HG03060 (cell line): ENCODE measurements around the gene SMOC2.

Experiments
- ATAC-seq: cut with Tn5 transposase; IDR thresholded peaks from one replicate; pipeline ENCODE4 v1.9.1; 2021; ENCODE audit warnings: low read depth, moderate number of reproducible peaks; ENCODE audit not compliant: unreplicated experiment

SMOC2 gene

DNA sequence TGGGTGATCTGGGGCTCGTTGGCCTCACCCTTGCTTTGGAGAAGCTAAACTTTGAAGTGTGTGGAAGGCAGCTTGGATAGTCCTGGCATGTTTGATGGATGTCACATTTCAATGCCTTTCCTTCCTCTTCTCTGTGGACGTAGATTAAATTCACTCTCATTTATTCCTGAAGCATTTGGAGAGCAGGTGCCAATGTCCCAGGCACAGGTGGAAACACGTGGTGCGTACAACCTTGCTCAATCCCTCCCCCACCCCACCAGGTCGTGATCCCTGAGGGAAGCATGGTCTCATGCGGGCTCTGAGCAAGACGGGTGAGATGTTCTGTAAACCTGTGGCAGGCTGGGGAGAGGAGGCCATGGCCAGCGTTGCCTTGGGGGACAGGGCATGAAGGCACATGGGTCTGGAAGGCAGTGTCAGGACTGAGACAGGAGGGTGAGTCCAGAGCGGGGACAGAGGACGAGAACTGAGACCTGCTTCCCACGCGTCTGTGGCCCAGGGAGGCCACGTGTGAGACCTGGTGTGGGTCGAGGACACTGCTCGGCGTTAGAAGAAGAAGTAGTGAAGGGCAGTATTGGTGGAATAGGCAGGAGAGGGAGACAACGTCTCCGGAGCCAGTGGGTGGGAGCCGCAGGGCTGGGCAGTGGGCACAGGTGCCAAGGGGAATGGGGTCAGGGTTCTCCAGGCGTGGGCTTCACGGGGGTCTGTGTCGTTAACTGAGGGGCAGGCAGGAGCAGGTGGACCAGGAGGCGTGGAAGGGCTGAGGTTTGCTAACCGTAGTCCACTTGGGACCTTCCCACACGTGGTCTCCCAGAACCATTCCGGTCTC, 34.4 kb downstream of the SMOC2 start:
- no peak for ATAC-seq

DNA sequence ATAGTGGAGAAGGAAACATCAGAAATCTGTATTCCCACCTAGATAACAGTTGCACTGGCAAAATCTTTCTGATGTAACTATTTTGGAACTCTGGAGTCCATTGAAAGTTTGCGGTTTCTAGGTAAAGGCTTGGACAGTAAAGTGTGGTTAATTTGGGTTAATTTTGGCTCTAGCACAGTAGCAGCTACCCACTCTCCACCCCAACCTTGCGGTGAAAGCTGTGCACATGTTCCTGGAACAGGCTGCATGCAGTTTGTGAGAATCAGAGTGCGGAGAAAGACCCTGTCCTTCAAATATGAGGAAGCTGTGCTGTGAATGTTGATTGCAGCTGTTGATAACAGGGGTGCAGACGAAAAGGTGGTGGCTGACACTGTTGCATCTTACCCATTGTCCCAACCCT, 38.4 kb downstream of the SMOC2 start:
- no peak for ATAC-seq

DNA sequence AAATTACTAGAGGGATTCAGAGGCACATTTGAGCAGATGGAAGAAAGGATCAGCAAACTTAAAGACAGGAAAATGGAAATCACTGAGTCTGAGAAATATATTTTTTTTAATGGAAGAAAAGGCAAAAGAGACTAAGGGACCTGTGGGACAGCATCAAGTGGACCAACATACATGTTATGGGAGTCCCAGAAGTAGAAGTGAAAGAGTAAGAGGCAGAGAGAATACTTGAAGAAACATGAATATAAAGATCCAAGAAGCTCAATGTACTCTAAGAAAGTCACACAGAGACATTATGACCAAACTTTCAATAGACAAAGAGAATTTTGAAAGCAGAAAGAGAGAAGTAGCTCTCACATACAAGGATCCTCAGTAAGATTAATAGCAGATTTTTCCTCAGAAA, 39.5 kb downstream of the SMOC2 start:
- no peak for ATAC-seq

DNA sequence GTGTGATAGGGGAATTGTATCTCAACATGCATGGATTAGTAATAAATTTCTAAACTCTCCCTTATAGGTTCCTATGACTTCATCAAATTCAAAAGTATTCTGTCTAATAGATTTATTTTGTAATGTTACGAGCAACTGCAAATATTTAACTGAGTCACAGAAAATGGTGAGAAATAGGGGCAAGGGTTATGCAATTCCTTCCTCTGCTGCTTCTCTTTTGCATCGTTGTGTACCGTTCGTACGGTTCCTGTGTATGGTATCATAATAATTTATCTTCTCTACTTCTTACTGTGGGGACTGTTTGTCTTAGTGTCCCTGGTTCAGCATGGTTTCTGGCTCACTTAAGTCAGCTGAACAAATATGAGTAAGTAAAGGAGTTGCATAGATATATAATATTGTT, 44.8 kb downstream of the SMOC2 start:
- ATAC-seq, result no peak

DNA sequence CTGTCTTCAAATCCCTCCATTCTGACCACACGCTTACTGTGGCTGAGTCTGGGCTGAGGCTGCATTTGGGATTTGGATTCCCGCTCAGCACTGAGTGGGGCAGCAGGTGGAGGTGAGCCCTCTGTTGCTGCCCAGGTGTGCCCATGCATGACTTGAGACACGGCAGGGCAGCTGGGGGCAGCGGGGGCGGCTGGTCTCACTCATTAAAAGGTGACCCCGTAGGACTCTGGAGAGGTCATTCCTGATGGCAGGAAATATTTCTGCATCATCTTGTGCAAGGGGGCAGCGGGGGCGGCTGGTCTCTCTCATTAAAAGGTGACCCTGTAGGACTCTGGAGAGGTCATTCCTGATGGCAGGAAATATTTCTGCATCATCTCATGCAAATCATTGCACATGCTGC, 49.8 kb downstream of the SMOC2 start:
- no peak for ATAC-seq

DNA sequence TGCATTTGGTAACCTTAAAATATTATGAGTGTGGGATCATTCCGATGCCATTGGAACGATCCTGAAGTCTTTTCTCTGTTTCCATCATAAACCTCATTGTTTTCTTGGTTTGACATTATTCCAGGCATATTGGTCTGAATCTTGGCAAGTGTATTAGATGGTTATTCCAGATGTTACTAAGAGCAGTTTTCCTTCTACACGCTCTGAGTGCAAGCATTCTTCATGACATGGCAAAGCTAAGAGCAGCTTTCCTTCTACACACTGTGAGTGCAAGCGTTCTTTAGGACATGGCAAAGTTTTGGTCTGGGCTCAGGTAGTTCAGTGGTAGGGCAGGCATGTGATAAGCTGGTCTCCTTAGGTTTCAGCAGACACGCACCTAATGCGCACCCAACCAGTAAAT, 53.0 kb downstream of the SMOC2 start:
- ATAC-seq, result no peak

DNA sequence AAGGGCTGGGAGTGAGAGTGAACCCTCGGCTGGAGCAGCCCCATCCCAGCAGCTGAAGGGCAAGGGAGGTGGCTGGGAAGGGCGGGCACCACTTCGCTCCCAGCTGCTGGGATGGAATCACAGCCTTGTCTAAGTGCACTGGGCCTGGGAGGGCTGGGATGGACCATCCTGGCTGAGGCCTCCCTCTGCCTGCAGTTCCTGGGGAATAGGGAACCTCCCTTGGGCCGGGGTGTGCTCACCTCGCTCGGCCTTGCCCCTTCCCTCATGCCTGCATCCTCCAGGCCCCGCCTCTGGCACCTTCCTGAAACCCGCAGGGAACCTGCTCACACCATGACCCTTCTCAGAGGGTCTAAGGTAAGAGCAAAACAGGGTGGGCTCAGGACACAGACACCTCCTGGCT, 53.7 kb downstream of the SMOC2 start:
- ATAC-seq, result no peak

DNA sequence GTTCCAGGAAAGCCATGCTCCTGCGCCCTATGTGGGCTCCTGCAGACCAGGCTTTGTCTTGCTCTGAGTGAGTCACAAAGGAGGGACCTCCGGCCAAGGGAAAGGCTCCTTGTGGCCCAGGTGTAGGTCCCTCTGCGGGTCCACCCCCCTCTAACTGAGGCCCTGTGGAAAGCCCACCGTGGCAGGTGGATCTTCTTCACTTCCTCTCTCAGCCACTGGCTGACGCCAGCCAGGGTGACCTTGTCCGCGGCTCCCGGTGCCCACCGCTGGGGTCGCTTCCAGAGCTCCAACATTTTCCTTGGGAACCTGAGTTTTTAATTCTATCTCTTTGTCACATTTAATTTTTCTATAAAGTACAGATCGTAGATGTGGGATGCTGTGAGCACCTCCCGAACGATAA, 54.1 kb downstream of the SMOC2 start:
- ATAC-seq, result no peak

DNA sequence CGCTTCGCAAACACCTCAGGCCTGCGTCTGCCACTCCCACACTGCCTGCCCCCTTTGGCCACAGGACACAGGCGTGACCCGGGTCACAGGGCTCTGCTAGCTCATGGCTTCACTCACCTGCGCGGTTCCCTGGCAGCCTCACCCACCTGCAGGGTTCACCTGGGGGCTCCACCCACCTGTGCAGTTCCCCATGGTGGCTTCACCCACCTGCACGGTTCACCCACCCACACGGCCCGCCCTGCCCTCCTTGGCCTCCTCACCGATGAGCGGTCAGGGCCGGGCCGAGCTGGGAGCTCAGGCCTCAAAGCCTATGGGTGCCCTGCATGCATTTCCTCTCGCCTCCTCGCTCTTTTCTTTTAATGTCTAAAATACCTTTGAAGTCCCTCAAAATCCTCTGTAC, 54.7 kb downstream of the SMOC2 start:
- ATAC-seq, result no peak

DNA sequence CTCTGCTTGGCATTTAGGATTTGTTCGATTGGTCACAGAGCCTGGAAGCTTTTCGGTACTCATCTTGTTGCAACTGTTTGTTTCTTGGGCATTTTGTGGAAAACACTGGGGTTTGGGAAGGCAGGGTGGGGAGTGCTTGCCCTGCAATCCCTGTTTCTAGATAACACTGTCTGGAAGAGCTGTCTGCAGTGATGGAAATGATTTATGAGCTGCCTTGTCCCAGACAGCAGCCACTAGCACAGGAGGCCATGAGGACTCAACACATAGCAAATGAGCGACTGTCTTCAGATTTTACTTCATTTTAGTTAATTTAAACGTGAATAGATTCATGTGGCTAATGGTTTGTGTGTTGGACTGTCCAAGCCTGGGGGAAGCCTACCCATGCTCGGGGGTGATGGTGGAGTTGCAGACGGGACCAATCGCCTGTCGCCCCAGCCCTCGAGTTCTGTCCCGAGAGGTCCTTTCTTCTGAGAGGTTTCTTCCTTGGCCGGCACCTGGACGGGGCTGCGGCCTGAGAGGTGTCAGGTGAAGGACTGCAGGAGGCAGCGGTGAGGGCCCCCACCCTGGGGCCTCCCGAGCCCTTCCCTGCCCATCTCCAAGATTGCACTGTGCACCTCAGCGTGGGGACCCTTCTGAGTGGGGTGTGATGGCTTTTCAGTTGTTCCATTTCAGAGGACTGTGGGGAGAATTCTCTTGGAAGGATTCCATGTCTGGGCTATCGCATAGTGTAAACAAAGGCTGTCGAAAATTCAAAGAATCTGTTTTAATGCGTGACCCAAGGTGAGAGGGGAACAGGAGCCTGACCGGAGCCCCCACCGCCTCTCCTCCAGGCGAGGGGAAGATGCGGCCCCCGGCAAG, 55.4 kb downstream of the SMOC2 start:
- ATAC-seq, result no peak

DNA sequence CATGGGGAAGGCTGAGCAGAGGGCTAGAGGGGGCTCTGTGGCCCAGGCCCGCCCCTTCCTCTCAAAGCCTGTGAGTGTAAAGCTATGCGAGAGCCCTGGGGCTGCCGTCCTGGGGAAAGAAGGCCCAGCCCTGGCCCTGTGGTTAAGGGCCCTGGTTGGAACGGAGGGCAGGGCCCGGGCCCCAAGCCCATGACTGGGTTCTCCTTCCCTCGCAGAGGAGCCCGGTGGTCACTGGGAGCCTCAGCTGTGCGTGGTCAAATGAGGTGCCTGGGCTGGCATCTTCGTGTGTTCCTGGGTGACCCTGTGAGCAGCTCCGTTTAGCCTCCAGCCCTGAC, 56.0 kb downstream of the SMOC2 start:
- no peak for ATAC-seq

DNA sequence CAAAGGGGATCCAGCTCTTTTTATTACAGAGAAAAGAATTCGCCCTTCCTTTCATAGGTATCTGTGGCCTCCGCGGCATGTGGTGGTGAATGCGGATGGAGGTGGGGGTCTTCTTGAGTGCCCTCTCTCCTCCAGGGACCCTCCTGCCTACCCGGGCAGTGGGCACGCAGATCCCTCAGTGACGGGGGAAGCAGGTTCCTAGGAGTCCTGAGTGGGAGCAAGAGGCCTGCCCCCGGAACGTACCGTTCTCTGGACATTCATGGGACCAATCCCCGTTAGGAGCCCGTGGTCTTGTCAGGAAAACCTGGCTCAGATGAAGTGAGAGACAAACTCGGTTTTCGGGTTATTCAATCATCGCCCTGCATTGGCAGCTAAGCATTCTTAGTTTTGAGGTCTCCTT, 56.4 kb downstream of the SMOC2 start:
- no peak for ATAC-seq

DNA sequence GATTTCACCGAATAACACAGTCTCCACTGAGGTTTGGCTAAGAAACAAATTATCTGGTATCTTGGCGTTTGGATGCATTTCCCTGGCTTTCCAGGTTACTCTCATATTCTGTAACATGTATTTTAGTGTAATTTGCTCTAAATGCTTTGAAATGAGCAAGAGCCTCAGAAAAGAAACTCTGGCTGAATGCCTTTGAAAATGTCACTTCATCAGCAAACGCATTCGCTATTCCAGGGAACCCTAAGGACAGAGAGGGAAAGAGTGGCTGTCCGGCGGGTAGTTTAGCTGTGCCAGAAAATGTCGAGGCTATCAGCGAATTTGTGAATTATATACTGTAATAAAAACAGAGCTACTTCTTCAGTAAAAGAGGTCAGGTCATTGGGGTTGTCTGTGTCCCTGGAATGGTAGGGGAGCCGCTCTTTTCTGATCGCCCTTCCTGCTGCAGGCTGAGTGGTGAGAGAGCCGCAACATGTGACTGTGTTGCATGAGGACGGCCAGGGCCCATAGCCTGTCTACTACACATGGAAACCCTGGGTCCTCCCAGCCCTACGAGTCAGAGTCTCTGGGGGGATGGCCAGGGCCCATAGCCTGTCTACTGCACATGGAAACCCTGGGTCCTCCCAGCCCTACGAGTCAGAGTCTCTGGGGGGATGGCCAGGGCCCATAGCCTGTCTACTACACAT, 57.3 kb downstream of the SMOC2 start:
- ATAC-seq, result no peak

DNA sequence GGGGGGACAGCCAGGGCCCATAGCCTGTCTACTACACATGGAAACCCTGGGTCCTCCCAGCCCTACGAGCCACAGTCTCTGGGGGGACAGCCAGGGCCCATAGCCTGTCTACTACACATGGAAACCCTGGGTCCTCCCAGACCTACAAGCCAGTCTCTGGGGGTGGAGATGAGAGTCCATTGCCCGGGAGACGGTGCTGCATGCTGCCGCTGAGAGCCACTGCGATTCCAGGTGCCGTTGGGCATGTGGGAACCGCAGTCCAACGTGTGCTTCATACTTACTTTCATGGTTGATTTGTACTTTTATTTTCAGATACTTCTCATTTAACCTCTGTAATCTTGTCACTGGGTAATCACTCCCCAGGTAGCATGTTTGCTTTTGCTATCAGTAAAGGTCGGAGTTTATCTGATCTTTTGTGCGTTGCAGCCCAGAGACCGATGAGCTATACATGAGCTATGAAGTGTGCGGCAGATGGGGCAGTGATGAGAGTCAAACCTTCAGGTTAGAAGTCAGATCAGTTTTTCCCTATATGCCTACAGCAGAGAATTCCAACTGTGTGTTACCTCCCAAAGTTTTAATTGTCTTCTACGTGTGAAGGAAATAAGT, 58.2 kb downstream of the SMOC2 start:
- ATAC-seq, result no peak

DNA sequence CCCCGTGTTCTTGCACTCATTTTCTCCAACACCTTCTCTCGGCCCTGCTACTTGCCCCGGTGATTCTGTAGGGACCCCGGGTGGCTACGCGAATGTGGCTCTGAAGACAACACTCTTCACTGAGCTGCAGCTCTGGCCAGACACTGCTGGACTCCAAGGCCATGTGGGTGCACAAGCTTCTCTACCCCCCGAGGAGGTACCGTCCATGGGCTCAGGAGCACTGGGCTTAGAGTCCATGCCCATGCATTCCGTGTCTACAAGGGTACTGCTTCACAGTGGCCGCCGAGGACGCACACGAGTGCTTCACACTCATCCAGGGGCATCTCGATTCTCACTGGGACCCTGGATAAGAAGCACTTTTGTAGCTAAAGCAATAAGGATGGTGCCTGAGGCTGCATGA, 59.5 kb downstream of the SMOC2 start:
- no peak for ATAC-seq

DNA sequence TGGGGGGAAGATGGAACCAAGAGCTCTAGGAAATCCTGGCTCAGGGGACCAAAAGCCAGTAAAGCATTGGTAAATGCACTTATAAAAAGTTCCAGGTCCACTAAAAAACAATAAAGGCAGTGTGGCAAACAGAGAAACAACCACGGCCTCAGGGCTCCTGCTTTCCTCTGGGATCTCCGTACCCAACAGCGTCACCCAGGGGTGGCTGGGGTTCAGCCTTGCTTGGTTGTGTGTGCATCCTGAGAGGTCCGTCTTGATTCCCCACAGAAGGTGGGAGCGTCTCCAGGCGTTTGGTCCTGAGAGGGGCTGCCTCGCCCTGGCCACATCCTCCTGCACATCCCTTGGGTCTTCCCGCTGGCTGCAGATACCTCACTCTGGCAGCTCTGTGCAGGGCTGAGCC, 60.6 kb downstream of the SMOC2 start:
- no peak for ATAC-seq

DNA sequence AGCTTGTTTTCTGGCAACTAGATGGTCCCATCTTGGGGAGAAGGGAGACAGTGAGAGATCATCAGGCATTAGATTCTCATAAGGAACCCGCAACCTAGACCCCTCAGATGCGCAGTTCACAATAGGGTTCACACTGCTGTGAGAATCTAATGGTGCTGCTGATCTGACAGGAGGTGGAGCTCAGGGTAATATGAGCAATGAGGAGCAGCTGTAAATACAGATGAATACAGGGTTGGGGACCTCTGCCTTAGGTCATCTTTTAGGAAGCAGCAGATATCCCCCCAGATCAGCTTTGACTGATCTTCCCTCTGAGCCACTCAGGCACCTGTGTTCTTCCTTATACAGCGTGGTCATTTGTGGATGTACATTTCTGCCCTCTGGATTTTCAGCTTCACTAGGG, 63.4 kb downstream of the SMOC2 start:
- no peak for ATAC-seq

DNA sequence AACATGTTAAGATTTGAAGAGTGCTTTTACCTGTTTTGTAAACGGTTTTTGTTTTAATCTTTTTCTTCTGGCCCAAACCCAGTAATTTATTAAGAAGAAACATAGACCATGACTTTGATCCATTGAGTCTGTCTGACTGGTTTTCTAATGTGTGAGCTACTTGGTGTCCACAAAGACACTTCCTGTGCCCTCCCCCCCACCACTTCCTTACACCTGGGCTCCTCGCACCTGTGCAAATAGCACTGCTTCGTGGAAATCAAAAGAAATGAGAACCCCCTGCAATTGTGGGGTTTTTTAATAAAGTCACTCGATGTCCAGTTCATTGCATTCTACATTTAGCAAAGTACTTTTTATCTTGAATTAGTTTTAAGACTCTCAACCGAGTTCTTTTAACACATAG, 65.5 kb downstream of the SMOC2 start:
- ATAC-seq, result no peak

DNA sequence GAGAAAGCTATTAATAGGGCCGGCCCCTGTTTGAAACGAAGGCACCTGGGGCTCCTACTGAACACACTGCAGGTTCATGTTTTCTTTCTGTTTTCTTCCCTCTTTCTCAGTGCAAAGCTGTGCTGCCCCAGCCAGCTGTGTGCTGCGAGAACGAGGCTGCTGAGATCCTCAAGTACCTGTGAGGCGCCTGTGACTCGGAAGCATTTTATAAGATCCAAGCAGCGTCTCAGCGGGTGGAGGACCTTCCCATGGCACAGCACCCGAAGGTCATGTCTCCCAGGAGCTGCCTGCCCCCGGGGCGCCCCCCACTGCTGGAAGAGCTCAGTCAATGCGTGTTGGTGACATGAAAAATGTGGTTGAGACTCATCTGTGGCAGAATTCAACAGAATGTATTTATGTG, 66.3 kb downstream of the SMOC2 start:
- ATAC-seq, result no peak

DNA sequence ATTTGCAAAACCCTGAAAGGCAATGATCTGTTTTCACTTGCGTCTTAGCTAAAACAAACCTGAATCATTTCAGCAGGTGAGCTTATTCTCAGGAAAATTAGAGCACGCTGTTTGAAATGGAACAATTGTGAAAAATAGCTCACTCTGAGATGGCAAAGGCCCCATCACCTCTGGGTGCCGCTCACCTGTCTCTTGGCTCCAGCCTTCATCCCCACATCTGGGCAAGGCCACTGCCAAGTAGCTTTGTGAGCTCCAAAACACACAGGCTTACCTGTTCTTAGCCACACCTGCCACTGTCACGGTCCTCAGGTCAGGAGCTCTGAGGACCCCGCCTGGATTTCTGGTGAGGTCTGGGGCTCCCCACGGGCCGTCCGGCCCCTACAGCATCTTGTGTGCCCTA, 66.7 kb downstream of the SMOC2 start:
- ATAC-seq, result no peak

DNA sequence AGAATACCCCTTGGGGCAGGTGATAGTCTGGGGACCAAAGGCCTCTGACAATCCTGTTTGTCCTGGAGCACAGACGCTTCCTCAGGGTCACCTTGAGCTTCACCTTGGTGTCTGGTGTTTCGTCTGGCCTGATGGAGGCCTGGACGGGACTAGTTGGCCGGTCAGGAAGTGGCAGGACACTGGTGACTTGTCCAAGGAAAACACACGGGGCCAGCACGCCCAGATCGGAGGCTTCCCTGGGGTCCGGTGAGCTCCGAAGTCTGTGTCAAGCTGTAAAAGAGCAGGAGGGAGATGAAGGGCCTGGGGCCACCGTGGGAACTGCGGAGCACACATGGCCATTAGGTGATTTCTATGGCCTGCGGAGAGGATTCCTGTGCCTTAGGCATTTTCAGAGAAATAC, 67.9 kb downstream of the SMOC2 start:
- ATAC-seq, result no peak
